ENCODE data around the gene LIMS1. TPM values are rescaled to one million over a fixed set of nuclear protein-coding genes. Genes with fewer than 3 reads are reported as not detected.

LIMS1 gene
- total and polyA plus RNA-seq, 2 of the 13 experiments (the other 11 are each of a cell fraction or from before 2014, with no cell fraction given) = 38.3 to 49.6 TPM

DNA sequence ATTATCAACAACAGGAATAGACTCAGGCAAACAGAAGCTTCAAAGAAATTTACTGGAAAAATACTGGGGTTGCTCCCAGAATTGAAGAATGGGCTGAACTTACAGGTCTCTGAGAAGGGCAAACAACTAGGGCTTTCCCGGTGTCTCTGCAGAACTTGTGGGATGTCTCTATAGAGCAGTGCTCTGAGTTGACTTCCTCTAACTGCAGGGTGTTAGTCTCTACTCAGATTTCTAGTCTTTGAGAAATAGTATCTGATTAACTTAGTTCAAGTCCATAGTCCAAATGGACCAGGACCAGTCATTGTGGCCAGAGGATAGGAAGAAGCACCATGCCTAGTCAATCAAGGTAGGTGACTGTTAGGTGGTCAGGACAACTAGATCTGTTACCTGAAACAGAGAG, 45.8 kb downstream of the LIMS1 start:
- no peak overlapping the region for H3K4me3 ChIP-seq (replicated peaks in 1 of 3; ENCODE audit: insufficient read depth in 1 of 3, low read depth in 2 of 3, low read length in 3 of 3)
- H3K4me1 ChIP-seq (ENCODE audit: insufficient read depth, low read length) = peaks cover 49% of the 10 kb centered on the region
- intact Hi-C loops (cut with micrococcal nuclease; ENCODE audit: unreplicated experiment) = loop anchor here (1.0 to 5.0 kb wide), 2 partner anchors 230 to 293 kb away; partner anchors contain the start of gene SULT1C2
- H4K20me1 ChIP-seq (ENCODE audit: insufficient read depth, low read length) = 0 out of 2 replicates have a peak, but pooled peaks cover 10% of the 10 kb centered on the region
- no peak overlapping the region for H3K4me2 ChIP-seq (ENCODE audit: low read depth, low read length)
- no peak overlapping the region for H3K27ac ChIP-seq (ENCODE audit: extremely low read length, insufficient read depth, low read length)
- H3K27me3 ChIP-seq (ENCODE audit: control insufficient read depth in 1 of 2, insufficient read depth in 2 of 2, low read length in 2 of 2) = no peaks in the 10 kb centered on the region
- H3K79me2 ChIP-seq (ENCODE audit: insufficient read depth, low read length) = peaks cover 54% of the 10 kb centered on the region
- H3K9me3 ChIP-seq (ENCODE audit: low read length) = no peaks in the 10 kb centered on the region
- no TSS peak for BruUV-seq (replicated peaks)
- WGBS (ENCODE audit: low lambda C conversion rate) = 75% methylated on average over 1 of the region's 1 CpG
- ChIA-PET POLR2A (interaction anchor here (1.2 kb wide), 1 partner anchor 131 kb away, joined by 3 read pairs; the partner anchor contains the start of gene GCC2), CTCF (ENCODE audit: low intra/inter-chr PET ratio, low total read pairs) (no interaction called here)
- ATAC-seq (peak; percentile 29), FAIRE-seq (no peak), DNase-seq (ENCODE audit: low spot score) (no peak)
- H2AFZ ChIP-seq (ENCODE audit: low read length) = no peak overlapping the region
- H3K36me3 ChIP-seq (replicated peaks in 1 of 2; ENCODE audit: control insufficient read depth in 1 of 2, insufficient read depth in 2 of 2, low read length in 2 of 2) = no peaks in the 10 kb centered on the region
- 0 out of 2 replicates have a peak, but pooled peaks have one; percentile 5 for TF ChIP-seq NCOA2 (CRISPR knock-in tag; IDR thresholded peaks at IDR 0.05)
- TF ChIP-seq ARID5B (CRISPR knock-in tag; IDR thresholded peaks at IDR 0.05) = peak; percentile 19; the same call in 1 of the 2 replicates
- TF ChIP-seq, protein P1, sequence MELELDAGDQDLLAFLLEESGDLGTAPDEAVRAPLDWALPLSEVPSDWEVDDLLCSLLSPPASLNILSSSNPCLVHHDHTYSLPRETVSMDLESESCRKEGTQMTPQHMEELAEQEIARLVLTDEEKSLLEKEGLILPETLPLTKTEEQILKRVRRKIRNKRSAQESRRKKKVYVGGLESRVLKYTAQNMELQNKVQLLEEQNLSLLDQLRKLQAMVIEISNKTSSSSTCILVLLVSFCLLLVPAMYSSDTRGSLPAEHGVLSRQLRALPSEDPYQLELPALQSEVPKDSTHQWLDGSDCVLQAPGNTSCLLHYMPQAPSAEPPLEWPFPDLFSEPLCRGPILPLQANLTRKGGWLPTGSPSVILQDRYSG (CRISPR knock-in tag; IDR thresholded peaks at IDR 0.05) = no peak
- in situ Hi-C loops (cut with HindIII; ENCODE audit: extremely low pct_ligation_motif_present, low pct_unique_long_range_greater_than_20kb) = loop anchor here (5.0 to 25.0 kb wide), 3 partner anchors 163 to 368 kb away; no protein-coding TSS in a partner anchor
- H3K9ac ChIP-seq (ENCODE audit: insufficient read depth, low read depth, low read length) = no peak overlapping the region
